Measurements from ENCODE around the gene TRPT1.

The TRPT1 gene

GRCh38 chr11:64223001-64223651 is 2.9 kb downstream of the TRPT1 start:
- TF ChIP-seq GATA2 (IDR thresholded peaks at IDR 0.05; ENCODE audit: low read depth, low read length), result no peak
- TF ChIP-seq GATA3 (IDR thresholded peaks at IDR 0.05; ENCODE audit: low read depth, low read length), result no peak

GRCh38 chr11:64222651-64223000 is 3.4 kb downstream of the TRPT1 start:
- TF ChIP-seq GATA3 (IDR thresholded peaks at IDR 0.05; ENCODE audit: low read depth, low read length), result no peak
- TF ChIP-seq GATA2 (IDR thresholded peaks at IDR 0.05; ENCODE audit: low read depth, low read length), result no peak

- TF ChIP-seq GATA2 (IDR thresholded peaks at IDR 0.05; ENCODE audit: low read depth, low read length), result no peak
- no peak for TF ChIP-seq GATA3 (IDR thresholded peaks at IDR 0.05; ENCODE audit: low read depth, low read length)
Measured at GRCh38 chr11:64220798-64221197, 5.2 kb downstream of the TRPT1 start.

GRCh38 chr11:64220271-64220670 is 5.7 kb downstream of the TRPT1 start:
- TF ChIP-seq GATA3 (IDR thresholded peaks at IDR 0.05; ENCODE audit: low read depth, low read length) (no peak), GATA2 (IDR thresholded peaks at IDR 0.05; ENCODE audit: low read depth, low read length) (no peak)

GRCh38 chr11:64219755-64220154 is 6.2 kb downstream of the TRPT1 start:
- TF ChIP-seq GATA2 (IDR thresholded peaks at IDR 0.05; ENCODE audit: low read depth, low read length), result no peak
- no peak for TF ChIP-seq GATA3 (IDR thresholded peaks at IDR 0.05; ENCODE audit: low read depth, low read length)

- no peak for TF ChIP-seq GATA3 (IDR thresholded peaks at IDR 0.05; ENCODE audit: low read depth, low read length)
- no peak for TF ChIP-seq GATA2 (IDR thresholded peaks at IDR 0.05; ENCODE audit: low read depth, low read length)
Measured at GRCh38 chr11:64219354-64219684, 6.7 kb downstream of the TRPT1 start.

GRCh38 chr11:64218628-64219353 is 7.2 kb downstream of the TRPT1 start:
- no peak for TF ChIP-seq GATA3 (IDR thresholded peaks at IDR 0.05; ENCODE audit: low read depth, low read length)
- TF ChIP-seq GATA2 (IDR thresholded peaks at IDR 0.05; ENCODE audit: low read depth, low read length), result no peak

GRCh38 chr11:64216879-64217278 is 9.1 kb downstream of the TRPT1 start:
- TF ChIP-seq GATA2 (IDR thresholded peaks at IDR 0.05; ENCODE audit: low read depth, low read length) (no peak), GATA3 (IDR thresholded peaks at IDR 0.05; ENCODE audit: low read depth, low read length) (no peak)

GRCh38 chr11:64211181-64211872 is 14.7 kb downstream of the TRPT1 start:
- no peak for TF ChIP-seq GATA2 (IDR thresholded peaks at IDR 0.05; ENCODE audit: low read depth, low read length)
- no peak for TF ChIP-seq GATA3 (IDR thresholded peaks at IDR 0.05; ENCODE audit: low read depth, low read length)

- TF ChIP-seq GATA2 (IDR thresholded peaks at IDR 0.05; ENCODE audit: low read depth, low read length) (no peak), GATA3 (IDR thresholded peaks at IDR 0.05; ENCODE audit: low read depth, low read length) (no peak)
Measured at GRCh38 chr11:64210301-64211020, 15.5 kb downstream of the TRPT1 start.

- no peak for TF ChIP-seq GATA2 (IDR thresholded peaks at IDR 0.05; ENCODE audit: low read depth, low read length)
- no peak for TF ChIP-seq GATA3 (IDR thresholded peaks at IDR 0.05; ENCODE audit: low read depth, low read length)
Measured at GRCh38 chr11:64209563-64209843, 16.5 kb downstream of the TRPT1 start.

- TF ChIP-seq GATA2 (IDR thresholded peaks at IDR 0.05; ENCODE audit: low read depth, low read length) (no peak), GATA3 (IDR thresholded peaks at IDR 0.05; ENCODE audit: low read depth, low read length) (no peak)
Measured at GRCh38 chr11:64208796-64209562, 17.0 kb downstream of the TRPT1 start.

GRCh38 chr11:64208086-64208795 is 17.7 kb downstream of the TRPT1 start:
- TF ChIP-seq GATA3 (IDR thresholded peaks at IDR 0.05; ENCODE audit: low read depth, low read length), result no peak
- no peak for TF ChIP-seq GATA2 (IDR thresholded peaks at IDR 0.05; ENCODE audit: low read depth, low read length)

Data from SH-SY5Y (cell line).